T1000 (cell line): ENCODE results near the gene PPP2R3C.
"Not testable (repeated sequence)": the region's sequence is repeated elsewhere in the genome, so short reads cannot be mapped to it uniquely, and the experiment has no call there.

Experiments used
- DNase-seq: peaks from one replicate; lab custom pipeline; 2025; ENCODE audit warnings: mixed read lengths; lab: John Stamatoyannopoulos, UW

Gene PPP2R3C

DNA sequence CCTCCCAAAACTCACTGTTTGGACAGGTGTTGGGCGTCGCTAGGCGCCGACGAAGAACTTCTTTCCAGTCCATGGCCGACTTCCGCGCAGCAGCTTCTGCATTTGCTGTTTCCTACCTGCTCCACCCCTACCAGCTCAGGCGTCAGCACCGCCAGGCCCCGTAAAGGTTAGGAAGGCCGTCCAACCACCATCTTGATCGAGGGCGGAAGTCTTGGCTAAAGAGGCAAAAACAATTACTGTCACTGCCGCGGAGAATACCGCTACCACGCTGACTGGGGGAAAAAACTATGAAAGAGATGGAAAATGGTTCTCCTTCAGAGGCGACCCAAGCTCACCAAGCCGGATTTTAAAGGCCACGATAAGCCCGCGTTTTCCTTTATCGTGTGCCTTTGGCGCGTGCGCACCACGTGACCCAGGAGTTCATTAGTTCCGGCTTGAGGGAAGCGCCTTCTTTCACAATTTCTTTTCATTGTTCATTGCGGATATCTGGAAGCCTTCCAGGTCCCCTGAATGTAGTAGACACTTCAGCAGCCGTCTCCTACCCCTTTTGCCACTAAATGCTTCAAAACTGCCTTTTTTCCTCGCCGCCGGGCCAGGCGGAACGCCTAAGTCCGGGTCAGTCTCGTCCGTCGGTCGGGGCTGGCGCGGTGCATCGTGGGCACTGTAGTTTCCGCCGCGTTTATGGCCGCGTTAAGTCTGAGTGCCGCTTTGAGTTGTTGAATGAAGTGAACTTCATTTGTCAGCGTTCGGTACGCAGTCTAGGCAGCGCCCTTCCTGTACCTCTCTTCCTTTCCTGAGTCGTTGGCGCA, at the start of gene PPP2R3C, which contains the start of gene PRORP:
Gene PPP2R3C, minus strand, starts transcription at position 104 of the 809 bp plus-strand sequence. Its CDS starts 31 bp downstream, at position 73.
Gene PRORP, plus strand, starts transcription at position 666 of the 809 bp plus-strand sequence. CDS start 694 bp downstream, outside the sequence.
- peak; percentile 86 for DNase-seq

- DNase-seq, result no peak
Observed at GRCh38 chr14:35167496-35167895, 45.7 kb upstream of the PPP2R3C start.

- DNase-seq, result no peak
Observed at GRCh38 chr14:35164849-35165248, 43.1 kb upstream of the PPP2R3C start.

GRCh38 chr14:35163384-35163783, 41.6 kb upstream of the PPP2R3C start:
- no peak for DNase-seq

DNA sequence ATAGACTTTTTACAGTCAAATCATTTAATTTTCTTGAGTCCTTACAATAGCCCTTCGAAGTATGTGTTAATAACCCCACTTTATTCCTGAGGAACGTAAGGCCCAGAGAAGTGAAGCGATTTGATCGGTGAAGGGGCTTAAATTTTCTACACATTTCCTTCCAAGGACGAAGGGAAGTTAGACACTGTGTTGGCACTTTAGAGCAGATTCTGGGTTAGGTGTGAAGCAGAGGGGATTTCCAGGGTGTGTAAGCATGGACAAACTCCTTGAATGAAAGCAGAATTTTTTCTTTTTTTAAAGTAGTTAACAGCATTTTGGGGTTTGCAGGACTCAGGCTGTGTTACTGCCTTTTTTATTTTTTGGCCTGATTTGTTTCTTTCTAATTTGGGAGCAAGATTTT, 39.4 kb upstream of the PPP2R3C start:
- no peak for DNase-seq

- DNase-seq, result no peak
Observed at GRCh38 chr14:35159742-35160409, 38.1 kb upstream of the PPP2R3C start.

GRCh38 chr14:35158951-35159653, 37.3 kb upstream of the PPP2R3C start:
- no peak for DNase-seq

DNA sequence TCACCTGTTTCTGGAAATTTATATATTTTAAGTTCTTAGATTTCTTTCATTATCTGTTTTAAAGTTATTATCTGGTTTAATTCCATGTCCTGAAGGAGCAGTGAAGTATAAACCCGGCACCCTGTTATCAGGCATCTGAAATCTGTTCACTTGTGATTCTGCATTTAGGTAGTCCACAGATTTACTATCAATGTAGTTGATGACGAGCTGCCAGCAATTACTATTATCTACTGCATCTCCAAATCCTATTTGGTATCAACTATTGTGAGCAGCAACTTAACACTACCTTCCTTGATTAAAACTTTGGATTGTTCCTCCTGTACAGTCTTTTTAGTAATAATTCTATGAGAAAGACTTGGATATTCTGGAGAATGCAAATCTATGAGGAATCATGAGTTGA, 36.7 kb upstream of the PPP2R3C start:
- no peak for DNase-seq

- no peak for DNase-seq
Observed at GRCh38 chr14:35155962-35156361, 34.2 kb upstream of the PPP2R3C start.

- DNase-seq, result no peak
Observed at GRCh38 chr14:35154016-35154415, 32.2 kb upstream of the PPP2R3C start.

DNA sequence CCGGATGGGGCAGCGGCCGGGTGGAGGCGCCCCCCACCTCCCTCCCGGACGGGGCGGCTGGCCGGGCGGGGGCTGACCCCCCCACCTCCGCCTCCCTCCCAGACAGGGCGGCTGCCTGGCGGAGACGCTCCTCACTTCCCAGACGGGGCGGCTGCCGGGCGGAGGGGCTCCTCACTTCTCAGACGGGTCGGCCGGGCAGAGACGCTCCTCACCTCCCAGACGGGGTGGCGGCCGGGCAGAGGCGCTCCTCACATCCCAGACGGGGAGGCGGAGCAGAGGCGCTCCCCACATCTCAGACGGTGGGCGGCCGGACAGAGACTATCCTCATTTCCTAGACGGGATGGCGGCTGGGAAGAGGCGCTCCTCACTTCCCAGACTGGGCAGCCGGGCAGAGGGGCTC, 30.7 kb upstream of the PPP2R3C start:
- DNase-seq, result not testable (repeated sequence)

DNA sequence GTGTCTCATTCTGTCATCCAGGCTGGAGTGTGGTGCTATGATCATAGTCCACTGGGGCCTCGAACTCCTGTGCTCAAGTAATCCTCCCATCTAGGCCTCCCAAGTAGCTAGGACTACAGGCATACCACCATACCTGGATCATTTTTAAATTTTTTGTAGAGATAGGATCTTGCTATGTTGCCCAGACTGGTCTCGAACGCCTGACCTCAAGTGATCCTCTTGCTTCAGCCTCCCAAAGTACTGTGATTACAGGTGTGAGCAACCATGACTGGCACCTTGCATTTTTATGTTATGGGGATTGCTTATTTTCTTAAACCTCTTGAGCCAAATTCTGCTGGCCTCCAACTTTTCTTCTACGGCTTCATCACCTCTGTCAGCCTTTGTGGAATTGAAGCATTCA, 27.4 kb upstream of the PPP2R3C start:
- DNase-seq, result no peak

DNA sequence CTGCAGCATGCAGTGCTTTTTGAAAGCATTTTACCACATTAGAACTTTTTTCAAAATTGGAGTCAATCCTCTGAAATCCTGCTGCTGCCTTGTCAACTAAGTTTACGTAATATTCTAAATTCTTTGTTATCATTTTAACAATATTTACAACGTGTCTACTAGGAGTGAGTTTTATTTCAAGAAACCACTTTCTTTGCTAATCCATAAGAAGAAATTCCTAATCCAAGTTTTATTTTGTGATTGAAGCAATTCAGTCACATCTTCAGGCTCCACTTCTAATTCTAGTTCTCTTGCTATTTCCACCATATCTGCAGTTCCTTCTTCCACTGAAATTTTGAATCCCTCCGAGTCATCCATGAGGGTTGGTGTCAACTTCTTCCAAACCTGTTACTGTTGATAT, 25.9 kb upstream of the PPP2R3C start:
- no peak for DNase-seq

- DNase-seq, result no peak
Observed at GRCh38 chr14:35147186-35147585, 25.4 kb upstream of the PPP2R3C start.

DNA sequence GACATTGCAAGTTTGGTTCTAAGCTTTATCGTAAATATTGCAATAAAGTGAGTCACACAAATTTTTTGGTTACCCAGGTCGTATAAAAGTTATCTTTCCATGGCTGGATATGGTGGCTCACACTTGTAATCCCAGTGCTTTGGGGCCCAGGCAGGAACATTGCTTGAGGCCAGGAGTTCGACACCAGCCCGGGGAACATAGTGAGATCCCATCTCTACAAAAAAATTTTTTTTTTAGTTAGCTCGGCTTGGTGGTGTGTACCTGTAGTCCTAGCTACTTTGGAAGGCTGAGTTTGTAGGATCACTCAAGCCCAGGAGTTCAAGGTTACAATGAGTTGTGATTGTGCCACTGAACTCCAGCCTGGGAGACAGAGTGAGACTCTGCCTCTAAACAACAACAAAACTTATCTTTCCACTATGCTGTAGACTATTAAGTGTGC, 24.9 kb upstream of the PPP2R3C start:
- no peak for DNase-seq

- DNase-seq, result no peak
Observed at GRCh38 chr14:35144029-35144428, 22.2 kb upstream of the PPP2R3C start.

GRCh38 chr14:35140718-35141581, 19.2 kb upstream of the PPP2R3C start:
- no peak for DNase-seq

GRCh38 chr14:35138585-35138984, 16.8 kb upstream of the PPP2R3C start:
- DNase-seq, result no peak

DNA sequence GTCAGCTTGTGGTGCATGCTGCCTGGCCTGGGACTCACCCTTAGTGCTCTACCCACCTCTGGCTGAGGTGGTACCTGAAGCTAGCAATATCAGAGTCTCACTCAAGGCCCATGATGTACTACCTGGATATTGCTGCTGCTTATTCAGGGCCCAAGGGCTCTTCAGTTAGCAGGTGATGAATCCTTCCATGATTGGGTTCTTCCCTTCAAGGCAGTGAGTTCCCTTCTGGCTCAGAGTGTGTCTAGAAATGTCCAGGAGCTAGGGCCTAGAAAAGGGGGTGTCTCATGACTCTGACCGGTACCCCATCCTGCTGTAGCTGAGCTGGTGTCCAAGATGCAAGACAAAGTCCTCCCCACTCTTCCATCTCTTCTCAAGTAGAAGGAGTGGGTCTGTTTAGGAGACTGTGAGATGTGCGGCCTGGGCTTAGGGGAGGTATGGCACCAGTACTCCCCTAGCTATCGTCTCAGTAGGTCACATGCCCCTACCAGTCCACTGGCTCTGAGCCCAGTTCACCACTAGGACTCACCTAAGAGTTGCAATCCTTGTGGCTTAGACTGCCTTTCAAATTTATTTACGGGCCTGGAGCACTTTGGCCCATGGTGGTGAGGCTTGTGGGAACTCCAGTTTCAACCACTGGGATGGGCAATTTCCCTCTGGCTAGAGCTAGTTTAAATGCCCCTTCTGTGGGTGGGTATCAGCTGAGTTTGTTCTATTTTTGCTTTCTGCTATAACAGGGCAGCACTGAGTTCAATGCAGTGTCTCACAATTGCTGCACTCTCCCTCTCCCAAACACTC, 12.7 kb upstream of the PPP2R3C start:
- no peak for DNase-seq

- no peak for DNase-seq
Observed at GRCh38 chr14:35133542-35134328, 11.9 kb upstream of the PPP2R3C start.
